Measurements from ENCODE around the gene SLC43A2. TPM values are rescaled to one million over a fixed set of nuclear protein-coding genes. Genes with fewer than 3 reads are reported as not detected.
A peak's percentile ranks its signal among the peaks of the same experiment; 100 is the strongest.

The SLC43A2 gene
- total and polyA plus RNA-seq, 2 donors (not counting 3 experiments of a cell fraction or from before 2014, with no cell fraction given): 41.7 to 52.0 TPM

DNA sequence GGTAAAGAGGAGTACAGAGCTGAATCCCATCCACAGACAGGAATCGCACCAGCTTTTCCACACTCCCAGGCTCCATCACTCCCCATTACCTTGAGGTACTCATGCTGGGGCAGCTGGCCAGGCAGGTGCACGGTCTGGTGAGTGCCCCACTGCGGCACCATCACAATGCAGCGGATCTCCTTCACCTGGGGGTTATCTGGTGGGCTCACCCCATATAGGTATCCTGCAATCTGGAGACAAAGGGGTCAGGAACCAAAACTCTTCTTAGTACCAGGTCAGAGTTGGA, 22.9 kb upstream of the SLC43A2 start:
- DNase-seq (ENCODE audit: low read depth, low spot score) (no peak), FAIRE-seq (no peak)
- ChIA-PET POLR2A (interaction anchor here (0.6 kb wide), 1 partner anchor 171 kb away, joined by 6 read pairs; no protein-coding TSS in a partner anchor), CTCF (interaction anchor here (1.3 to 1.4 kb wide), 3 partner anchors 17 to 392 kb away, joined by 3 to 5 read pairs (median 4); no protein-coding TSS in a partner anchor)
- Histone ChIP-seq H4K20me1 (replicated peaks; ENCODE audit: control insufficient read depth, extremely low read depth, insufficient read depth, low read length) (no peaks in the 10 kb centered on the region), H3K79me2 (ENCODE audit: control insufficient read depth, insufficient read depth, low read length) (no peaks in the 10 kb centered on the region), H3K9ac (replicated peaks; ENCODE audit: extremely low read depth, insufficient read depth, low read length) (no peak overlapping the region), H3K27me3 (ENCODE audit: control insufficient read depth in 2 of 2, insufficient read depth in 2 of 2, low read length in 2 of 2) (no peaks in the 10 kb centered on the region), H3K27ac (ENCODE audit: insufficient read depth, low read depth, low read length) (no peak overlapping the region), H3K4me2 (ENCODE audit: insufficient read depth, low read length) (no peak overlapping the region), H3K9me3 (replicated peaks; ENCODE audit: control insufficient read depth, insufficient read depth, low read length) (no peaks in the 10 kb centered on the region), H2AFZ (ENCODE audit: low read depth, low read length) (no peak overlapping the region), H3K9me1 (replicated peaks; ENCODE audit: control insufficient read depth, extremely low read depth, insufficient read depth, low read length) (no peaks in the 10 kb centered on the region), H3K4me3 (replicated peaks in 1 of 3; ENCODE audit: insufficient read depth in 1 of 3, low read depth in 1 of 3, low read length in 3 of 3) (no peak overlapping the region), H3K36me3 (ENCODE audit: control insufficient read depth in 2 of 2, extremely low read depth in 1 of 2, insufficient read depth in 2 of 2, low read length in 2 of 2) (peaks cover 34 to 44% of the 10 kb centered on the region in 2 experiments), H3K4me1 (ENCODE audit: control insufficient read depth, extremely low read depth, insufficient read depth, low read length) (peaks cover 19% of the 10 kb centered on the region)
- dilution Hi-C loops (cut with MboI; ENCODE audit: extremely low pct_ligation_motif_present, low sequenced_read_pairs): no loop called here
- TF ChIP-seq POLR2A (IDR thresholded peaks at IDR 0.05; ENCODE audit: low read depth, low read length): no peak
- no peak for TF ChIP-seq MYC (IDR thresholded peaks at IDR 0.05; ENCODE audit: low read depth, low read length)
- no peak for TF ChIP-seq EZH2 (IDR thresholded peaks at IDR 0.05; ENCODE audit: borderline replicate concordance, low read depth, low read length, severe bottlenecking)
- intact Hi-C loops (cut with micrococcal nuclease): no loop called here
- no TSS peak for BruUV-seq (replicated peaks)

DNA sequence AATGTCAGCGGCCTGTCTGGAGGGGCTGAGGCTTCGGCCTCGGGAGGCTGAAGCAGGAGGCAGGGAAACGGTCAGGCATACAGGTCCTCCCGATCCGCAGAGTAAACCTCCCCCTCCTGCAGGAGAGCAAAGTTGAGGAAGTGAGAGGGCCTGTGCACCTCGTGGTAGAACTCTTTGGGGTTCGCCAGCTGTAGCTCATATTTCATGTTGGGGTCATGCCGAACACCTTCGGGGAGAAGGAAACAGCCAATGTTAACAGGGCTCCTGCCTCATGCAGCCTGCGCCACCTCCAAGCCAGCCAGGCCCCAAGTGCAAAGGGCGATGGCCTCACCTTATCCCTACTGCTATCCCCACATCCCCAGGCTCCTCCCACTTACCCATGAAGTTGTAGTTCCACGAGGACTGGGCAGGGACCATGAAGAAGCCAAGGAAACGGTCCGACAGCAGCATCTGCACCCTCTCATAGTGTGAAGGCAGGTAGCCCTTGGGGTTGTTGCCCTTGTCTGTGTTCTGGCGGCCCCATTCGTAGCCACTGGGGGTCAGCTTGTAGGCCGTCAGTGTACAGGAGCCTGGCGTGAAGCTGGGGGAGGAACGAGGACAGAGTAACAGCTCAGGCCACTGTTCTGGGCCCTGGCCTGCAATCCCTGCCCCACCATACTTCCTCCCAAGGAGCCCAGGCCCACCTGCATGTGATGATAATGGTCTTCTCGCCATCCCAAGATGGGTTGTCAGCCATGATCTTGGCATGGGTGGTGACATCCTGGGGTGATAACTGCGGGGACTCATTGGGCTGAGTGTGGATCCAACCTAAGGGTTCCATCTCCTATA, 22.3 kb upstream of the SLC43A2 start:
- Histone ChIP-seq H3K9me3 (replicated peaks; ENCODE audit: control insufficient read depth, insufficient read depth, low read length) (no peaks in the 10 kb centered on the region), H3K27ac (ENCODE audit: insufficient read depth, low read depth, low read length) (no peak overlapping the region), H3K4me3 (replicated peaks in 1 of 3; ENCODE audit: insufficient read depth in 1 of 3, low read depth in 1 of 3, low read length in 3 of 3) (no peak overlapping the region), H3K9me1 (replicated peaks; ENCODE audit: control insufficient read depth, extremely low read depth, insufficient read depth, low read length) (no peaks in the 10 kb centered on the region), H3K79me2 (ENCODE audit: control insufficient read depth, insufficient read depth, low read length) (no peaks in the 10 kb centered on the region), H3K9ac (replicated peaks; ENCODE audit: extremely low read depth, insufficient read depth, low read length) (no peak overlapping the region), H3K4me2 (ENCODE audit: insufficient read depth, low read length) (no peak overlapping the region), H2AFZ (ENCODE audit: low read depth, low read length) (no peak overlapping the region), H3K27me3 (ENCODE audit: control insufficient read depth in 2 of 2, insufficient read depth in 2 of 2, low read length in 2 of 2) (no peaks in the 10 kb centered on the region), H3K36me3 (ENCODE audit: control insufficient read depth in 2 of 2, extremely low read depth in 1 of 2, insufficient read depth in 2 of 2, low read length in 2 of 2) (peaks cover 29 to 40% of the 10 kb centered on the region in 2 experiments), H4K20me1 (replicated peaks; ENCODE audit: control insufficient read depth, extremely low read depth, insufficient read depth, low read length) (no peaks in the 10 kb centered on the region), H3K4me1 (ENCODE audit: control insufficient read depth, extremely low read depth, insufficient read depth, low read length) (peaks cover 25% of the 10 kb centered on the region)
- CTCF ChIA-PET: interaction anchor here (1.3 to 7.7 kb wide), 6 partner anchors 18 to 391 kb away, joined by 3 to 218 read pairs (median 6); no protein-coding TSS in a partner anchor
- TF ChIP-seq FOS (IDR thresholded peaks at IDR 0.05; ENCODE audit: borderline replicate concordance, insufficient read depth, low read length) (no peak), JUN (IDR thresholded peaks at IDR 0.05; ENCODE audit: borderline replicate concordance, insufficient read depth, insufficient read length, low read depth) (no peak), POLR2A (IDR thresholded peaks at IDR 0.05; ENCODE audit: low read depth, low read length) (no peak), MYC (IDR thresholded peaks at IDR 0.05; ENCODE audit: low read depth, low read length) (no peak)
- POLR2A ChIA-PET: interaction anchor here (0.6 kb wide), 1 partner anchor 171 kb away, joined by 6 read pairs; no protein-coding TSS in a partner anchor
- intact Hi-C loops (cut with micrococcal nuclease) (no loop called here), dilution Hi-C loops (cut with MboI; ENCODE audit: extremely low pct_ligation_motif_present, low sequenced_read_pairs) (no loop called here)
- TSS peak; percentile 92 for BruUV-seq (replicated peaks)
- no peak for FAIRE-seq
- no peak for DNase-seq (ENCODE audit: low read depth, low spot score)

Data from endothelial cell of umbilical vein (primary cell).